ENCODE measurements around the gene SRRM4.

The SRRM4 gene

GRCh38 chr12:118981285-118982211 lies at the start of gene SRRM4:
Gene SRRM4 (plus strand): TSS chr12:118981541. CDS start chr12:118981883, 342 bp downstream.
- H3K27ac Mint-ChIP-seq = no peak within 1 kb of the TSS

GRCh38 chr12:118946256-118946655 lies 35.1 kb upstream of the SRRM4 start:
- Mint-ChIP-seq H3K4me3 (no peak overlapping the region), H3K27me3 (no peaks in the 10 kb centered on the region), H3K27ac (no peak overlapping the region), H3K4me1 (no peaks in the 10 kb centered on the region), H3K36me3 (no peaks in the 10 kb centered on the region), H3K9me3 (peaks cover 2% of the 10 kb centered on the region)
- CTCF ChIA-PET = no interaction called here
- DNase-seq = no peak

More at GRCh38 chr12:118981285-118982211, at the start of gene SRRM4:
- no peak within 1 kb of the TSS for H3K4me3 Mint-ChIP-seq
- no peaks in the 10 kb centered on the region for H3K36me3 Mint-ChIP-seq
- H3K9me3 Mint-ChIP-seq = no peaks in the 10 kb centered on the region
- H3K4me1 Mint-ChIP-seq = no peaks in the 10 kb centered on the region
- DNase-seq = peak; percentile 30
- CTCF ChIA-PET = interaction anchor here (1.0 kb wide), 1 partner anchor 668 kb away, joined by 3 read pairs; no protein-coding TSS in a partner anchor
- H3K27me3 Mint-ChIP-seq = peaks cover 31% of the 10 kb centered on the region

- Mint-ChIP-seq H3K9me3 (peaks cover 7% of the 10 kb centered on the region), H3K36me3 (no peaks in the 10 kb centered on the region), H3K27me3 (no peaks in the 10 kb centered on the region), H3K4me3 (no peak overlapping the region), H3K27ac (no peak overlapping the region), H3K4me1 (no peaks in the 10 kb centered on the region)
- CTCF ChIA-PET = no interaction called here
- no peak for DNase-seq
Measured at GRCh38 chr12:118958520-118958919, 22.8 kb upstream of the SRRM4 start.

GRCh38 chr12:118959348-118959747 lies 22.0 kb upstream of the SRRM4 start:
- CTCF ChIA-PET = no interaction called here
- no peak overlapping the region for H3K4me3 Mint-ChIP-seq
- H3K4me1 Mint-ChIP-seq = no peaks in the 10 kb centered on the region
- no peak overlapping the region for H3K27ac Mint-ChIP-seq
- H3K36me3 Mint-ChIP-seq = no peaks in the 10 kb centered on the region
- no peaks in the 10 kb centered on the region for H3K27me3 Mint-ChIP-seq
- peaks cover 8% of the 10 kb centered on the region for H3K9me3 Mint-ChIP-seq
- no peak for DNase-seq

GRCh38 chr12:118959985-118960560 lies 21.3 kb upstream of the SRRM4 start:
- Mint-ChIP-seq H3K9me3 (peaks cover 7% of the 10 kb centered on the region), H3K27ac (no peak overlapping the region), H3K27me3 (no peaks in the 10 kb centered on the region), H3K4me3 (no peak overlapping the region), H3K36me3 (no peaks in the 10 kb centered on the region), H3K4me1 (no peaks in the 10 kb centered on the region)
- DNase-seq = no peak
- CTCF ChIA-PET = interaction anchor here (0.8 kb wide), 1 partner anchor 8 kb away, joined by 3 read pairs; no protein-coding TSS in a partner anchor

- Mint-ChIP-seq H3K27ac (no peak overlapping the region), H3K36me3 (no peaks in the 10 kb centered on the region), H3K4me1 (no peaks in the 10 kb centered on the region), H3K9me3 (peaks cover 7% of the 10 kb centered on the region), H3K27me3 (no peaks in the 10 kb centered on the region), H3K4me3 (no peak overlapping the region)
- CTCF ChIA-PET = no interaction called here
- no peak for DNase-seq
Measured at GRCh38 chr12:118960865-118961264, 20.5 kb upstream of the SRRM4 start.

- Mint-ChIP-seq H3K4me3 (no peak overlapping the region), H3K9me3 (peaks cover 13% of the 10 kb centered on the region), H3K27ac (no peak overlapping the region), H3K27me3 (no peaks in the 10 kb centered on the region), H3K36me3 (no peaks in the 10 kb centered on the region), H3K4me1 (no peaks in the 10 kb centered on the region)
- CTCF ChIA-PET = no interaction called here
- no peak for DNase-seq
Measured at GRCh38 chr12:118964988-118965387, 16.4 kb upstream of the SRRM4 start.

- no peak for DNase-seq
- CTCF ChIA-PET = no interaction called here
- Mint-ChIP-seq H3K9me3 (peaks cover 6% of the 10 kb centered on the region), H3K36me3 (no peaks in the 10 kb centered on the region), H3K27ac (no peak overlapping the region), H3K27me3 (no peaks in the 10 kb centered on the region), H3K4me1 (no peaks in the 10 kb centered on the region), H3K4me3 (no peak overlapping the region)
Measured at GRCh38 chr12:118970856-118971255, 10.5 kb upstream of the SRRM4 start.

GRCh38 chr12:118972982-118973381 lies 8.4 kb upstream of the SRRM4 start:
- H3K27me3 Mint-ChIP-seq = no peaks in the 10 kb centered on the region
- H3K27ac Mint-ChIP-seq = no peak overlapping the region
- H3K4me3 Mint-ChIP-seq = no peak overlapping the region
- DNase-seq = no peak
- H3K4me1 Mint-ChIP-seq = no peaks in the 10 kb centered on the region
- no peaks in the 10 kb centered on the region for H3K36me3 Mint-ChIP-seq
- no peaks in the 10 kb centered on the region for H3K9me3 Mint-ChIP-seq
- CTCF ChIA-PET = no interaction called here

- no peak overlapping the region for H3K4me3 Mint-ChIP-seq
- CTCF ChIA-PET = interaction anchor here (0.8 to 1.2 kb wide), 2 partner anchors 431 to 565 kb away, joined by 3 read pairs; no protein-coding TSS in a partner anchor
- H3K27ac Mint-ChIP-seq = no peak overlapping the region
- no peaks in the 10 kb centered on the region for H3K9me3 Mint-ChIP-seq
- H3K27me3 Mint-ChIP-seq = peaks cover 31% of the 10 kb centered on the region
- H3K36me3 Mint-ChIP-seq = no peaks in the 10 kb centered on the region
- H3K4me1 Mint-ChIP-seq = no peaks in the 10 kb centered on the region
- peak; percentile 27 for DNase-seq
Measured at GRCh38 chr12:118979763-118980406, 1.5 kb upstream of the SRRM4 start.

- peaks cover 31% of the 10 kb centered on the region for H3K27me3 Mint-ChIP-seq
Measured at GRCh38 chr12:118980407-118981014, 830 bp upstream of the SRRM4 start.

GRCh38 chr12:118982302-118982701 lies 961 bp downstream of the SRRM4 start:
- CTCF ChIA-PET = interaction anchor here (1.0 kb wide), 1 partner anchor 667 kb away, joined by 3 read pairs; no protein-coding TSS in a partner anchor
- Mint-ChIP-seq H3K4me3 (no peak overlapping the region), H3K27me3 (peaks cover 31% of the 10 kb centered on the region), H3K36me3 (no peaks in the 10 kb centered on the region), H3K4me1 (no peaks in the 10 kb centered on the region), H3K27ac (no peak overlapping the region), H3K9me3 (no peaks in the 10 kb centered on the region)
- DNase-seq = no peak

More at GRCh38 chr12:118980407-118981014, 830 bp upstream of the SRRM4 start:
- no peaks in the 10 kb centered on the region for H3K4me1 Mint-ChIP-seq
- H3K4me3 Mint-ChIP-seq = no peak overlapping the region
- CTCF ChIA-PET = no interaction called here
- DNase-seq = no peak
- H3K27ac Mint-ChIP-seq = no peak overlapping the region
- no peaks in the 10 kb centered on the region for H3K36me3 Mint-ChIP-seq
- no peaks in the 10 kb centered on the region for H3K9me3 Mint-ChIP-seq

GRCh38 chr12:118982984-118983761 lies 1.8 kb downstream of the SRRM4 start:
- H3K27me3 Mint-ChIP-seq = peaks cover 31% of the 10 kb centered on the region

More at GRCh38 chr12:118982984-118983761, 1.8 kb downstream of the SRRM4 start:
- Mint-ChIP-seq H3K4me1 (no peaks in the 10 kb centered on the region), H3K4me3 (no peak overlapping the region), H3K27ac (no peak overlapping the region), H3K36me3 (no peaks in the 10 kb centered on the region), H3K9me3 (no peaks in the 10 kb centered on the region)
- CTCF ChIA-PET = no interaction called here
- no peak for DNase-seq
